Common myeloid progenitor, CD34-positive (primary cell): ENCODE results near the gene SEPTIN12.

Source experiments
- CTCF ChIA-PET: fragments of 350-600 bp; sonication (Branson Sonifier 250); formaldehyde crosslinking; loops from one replicate; lab custom pipeline; 2021; ENCODE audit warnings: antibody characterized with exemption; lab: Charles Lee
- POLR2A ChIA-PET: fragments of 350-600 bp; sonication (Branson Sonifier 250); formaldehyde crosslinking; loops from one replicate; lab custom pipeline; 2021; ENCODE audit warnings: antibody characterized with exemption; lab: Charles Lee
- DNase-seq, 3 donors: peaks; one replicate each; pipeline versions ENCODE4 v3.0.0 to v3.0.0-alpha.2; 2013
- H3K27ac ChIP-seq, 2 experiments: 1 replicate in 1 of 2; 2 replicates in 1 of 2; pipeline ENCODE4 v1.7.0; 2013; ENCODE audit warnings: inconsistent platforms in 2 of 2, low read length in 2 of 2, mild to moderate bottlenecking in 2 of 2, low read depth in 1 of 2, moderate library complexity in 1 of 2; ENCODE audit not compliant: severe bottlenecking in 2 of 2, insufficient read depth in 1 of 2, poor library complexity in 1 of 2
- H3K27me3 ChIP-seq, 5 experiments: replicated peaks in 2 of 5; 1 replicate in 3 of 5; 2 replicates in 2 of 5; pipeline versions ENCODE4 v1.6.1 to v1.7.0; 2013; ENCODE audit warnings: low read length in 4 of 5, mild to moderate bottlenecking in 2 of 5, moderate library complexity in 2 of 5, inconsistent platforms in 1 of 5; ENCODE audit not compliant: insufficient read depth in 5 of 5, control insufficient read depth in 4 of 5
- H3K36me3 ChIP-seq, 4 experiments: 1 replicate in 2 of 4; 2 replicates in 2 of 4; pipeline versions ENCODE4 v1.6.1 to v1.7.0; 2013; ENCODE audit warnings: low read length in 3 of 4, control low read depth in 1 of 4, mild to moderate bottlenecking in 1 of 4; ENCODE audit not compliant: control insufficient read depth in 4 of 4, insufficient read depth in 4 of 4
- H3K4me1 ChIP-seq, 4 experiments: 1 replicate in 3 of 4; 2 replicates in 1 of 4; pipeline versions ENCODE4 v1.6.1 to v1.7.1; 2013; ENCODE audit warnings: low read length in 3 of 4, mild to moderate bottlenecking in 3 of 4, control low read depth in 1 of 4, inconsistent platforms in 1 of 4, moderate library complexity in 1 of 4; ENCODE audit not compliant: control insufficient read depth in 4 of 4, insufficient read depth in 4 of 4; ENCODE audit errors: control extremely low read depth in 1 of 4
- H3K4me3 ChIP-seq, 7 experiments: 1 replicate in 4 of 7; 2 replicates in 3 of 7; pipeline versions ENCODE4 v1.5.1 to v1.7.0; 2013; ENCODE audit warnings: mild to moderate bottlenecking in 7 of 7, low read length in 6 of 7, moderate library complexity in 6 of 7, inconsistent platforms in 2 of 7, low read depth in 2 of 7, control low read depth in 1 of 7; ENCODE audit not compliant: insufficient read depth in 4 of 7, control insufficient read depth in 1 of 7; ENCODE audit errors: extremely low read depth in 1 of 7
- H3K9me3 ChIP-seq, 5 experiments: 1 replicate in 4 of 5; 2 replicates in 1 of 5; pipeline versions ENCODE4 v1.6.1 to v1.7.1; 2013; ENCODE audit warnings: low read length in 4 of 5, mild to moderate bottlenecking in 2 of 5, inconsistent platforms in 1 of 5, low read depth in 1 of 5, moderate library complexity in 1 of 5; ENCODE audit not compliant: control insufficient read depth in 4 of 5, insufficient read depth in 2 of 5; ENCODE audit errors: control extremely low read depth in 1 of 5
- WGBS: methylation state at CpG from one replicate; pipeline ENCODE4 v1.1.5; 2013; ENCODE audit not compliant: insufficient coverage; 5-methylcytosine and 5-hydroxymethylcytosine counted together

Gene SEPTIN12

GRCh38 chr16:4754865-4755264, 33.3 kb downstream of the SEPTIN12 start:
- WGBS: 97% methylated on average over 4 of the region's 4 CpGs
- H3K27me3 ChIP-seq: no peaks in the 10 kb centered on the region
- H3K27ac ChIP-seq: no peak overlapping the region
- ChIA-PET POLR2A (no interaction called here), CTCF (no interaction called here)
- H3K4me1 ChIP-seq: no peaks in the 10 kb centered on the region
- peaks cover 5 to 84% (median 56%) of the 10 kb centered on the region in 4 experiments for H3K36me3 ChIP-seq
- peaks cover 0 to 9% (median 4%) of the 10 kb centered on the region in 5 experiments for H3K9me3 ChIP-seq
- no peak for DNase-seq
- no peak overlapping the region for H3K4me3 ChIP-seq

- Histone ChIP-seq H3K9me3 (peaks cover 0 to 9% (median 4%) of the 10 kb centered on the region in 5 experiments), H3K4me1 (peaks cover 0 to 3% (median 0%) of the 10 kb centered on the region in 4 experiments), H3K4me3 (no peak overlapping the region), H3K27me3 (no peaks in the 10 kb centered on the region), H3K27ac (no peak overlapping the region), H3K36me3 (peaks cover 3 to 80% (median 52%) of the 10 kb centered on the region in 4 experiments)
- POLR2A ChIA-PET: no interaction called here
- WGBS: 98% methylated on average over 8 of the region's 11 CpGs
- no peak for DNase-seq
- CTCF ChIA-PET: interaction anchor here (0.6 kb wide), 1 partner anchor 9 kb away, joined by 3 read pairs; no protein-coding TSS in a partner anchor
These were observed 34.9 kb downstream of the SEPTIN12 start for GRCh38 chr16:4753227-4753626.

- Histone ChIP-seq H3K36me3 (peaks cover 3 to 75% (median 51%) of the 10 kb centered on the region in 4 experiments), H3K4me1 (peaks cover 0 to 6% (median 0%) of the 10 kb centered on the region in 4 experiments), H3K9me3 (peaks cover 0 to 9% (median 4%) of the 10 kb centered on the region in 5 experiments), H3K4me3 (no peak overlapping the region), H3K27ac (no peak overlapping the region), H3K27me3 (no peaks in the 10 kb centered on the region)
- no peak for DNase-seq
- WGBS: 97% methylated on average over 43 of the region's 44 CpGs
- POLR2A ChIA-PET: no interaction called here
- CTCF ChIA-PET: interaction anchor here (0.5 to 1.2 kb wide), 3 partner anchors 8 to 904 kb away, joined by 3 to 4 read pairs (median 3); no protein-coding TSS in a partner anchor
These were observed 35.6 kb downstream of the SEPTIN12 start for GRCh38 chr16:4752351-4753100.

- WGBS: 100% methylated on average over 7 of the region's 8 CpGs
- peaks cover 3 to 62% (median 47%) of the 10 kb centered on the region in 4 experiments for H3K36me3 ChIP-seq
- CTCF ChIA-PET: no interaction called here
These were observed 37.2 kb downstream of the SEPTIN12 start for GRCh38 chr16:4750896-4751295.

DNA sequence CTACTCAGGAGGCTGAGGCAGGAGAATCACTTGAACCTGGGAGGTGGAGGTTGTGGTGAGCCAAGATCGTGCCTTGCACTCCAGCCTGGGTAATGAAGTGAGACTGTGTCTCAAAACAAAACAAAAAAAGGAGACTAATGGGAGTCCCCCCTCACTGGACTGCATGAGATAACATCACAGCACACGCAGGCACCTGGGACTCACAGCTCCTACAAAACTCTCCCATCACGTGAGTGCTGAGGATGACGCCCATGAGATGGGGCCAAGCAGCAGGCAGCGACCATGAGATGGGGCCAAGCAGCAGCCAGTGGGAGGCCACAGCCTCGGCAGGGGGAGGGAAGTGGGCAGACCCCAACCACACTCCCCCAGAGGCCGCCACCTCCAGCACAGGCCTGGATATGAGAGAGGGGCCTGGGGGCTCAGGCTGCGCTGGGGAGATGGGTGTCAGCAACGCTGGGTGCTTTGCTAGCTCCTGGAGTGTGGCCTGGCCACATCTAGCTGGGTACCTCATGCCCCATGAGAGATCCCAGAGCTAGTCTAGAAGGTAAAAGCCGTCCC, 38.4 kb downstream of the SEPTIN12 start:
- Histone ChIP-seq H3K4me1 (peaks cover 0 to 8% (median 0%) of the 10 kb centered on the region in 4 experiments), H3K4me3 (no peak overlapping the region), H3K27me3 (no peaks in the 10 kb centered on the region), H3K27ac (no peak overlapping the region), H3K9me3 (peaks cover 0 to 1% (median under 1%) of the 10 kb centered on the region in 5 experiments), H3K36me3 (peaks cover 3 to 52% (median 41%) of the 10 kb centered on the region in 4 experiments)
- POLR2A ChIA-PET: no interaction called here
- WGBS: 89% methylated on average over 7 of the region's 10 CpGs
- no peak for DNase-seq
- CTCF ChIA-PET: interaction anchor here (0.7 to 1.0 kb wide), 2 partner anchors 15 to 16 kb away, joined by 3 to 5 read pairs; partner anchors contain the start of genes ANKS3 and DNAAF8

More at GRCh38 chr16:4750896-4751295, 37.2 kb downstream of the SEPTIN12 start:
- no peak for DNase-seq
- H3K4me1 ChIP-seq: peaks cover 0 to 8% (median 0%) of the 10 kb centered on the region in 4 experiments
- no peak overlapping the region for H3K27ac ChIP-seq
- H3K9me3 ChIP-seq: peaks cover 0 to 9% (median 4%) of the 10 kb centered on the region in 5 experiments
- H3K27me3 ChIP-seq: no peaks in the 10 kb centered on the region
- no peak overlapping the region for H3K4me3 ChIP-seq
- POLR2A ChIA-PET: no interaction called here

GRCh38 chr16:4748682-4749411, 39.3 kb downstream of the SEPTIN12 start:
- Histone ChIP-seq H3K9me3 (no peaks in the 10 kb centered on the region), H3K27ac (no peak overlapping the region), H3K4me3 (no peak overlapping the region), H3K4me1 (peaks cover 0 to 8% (median 0%) of the 10 kb centered on the region in 4 experiments), H3K36me3 (peaks cover 3 to 47% (median 37%) of the 10 kb centered on the region in 4 experiments), H3K27me3 (no peaks in the 10 kb centered on the region)
- ChIA-PET POLR2A (no interaction called here), CTCF (interaction anchor here (1.0 to 1.5 kb wide), 2 partner anchors 15 kb away, joined by 3 to 4 read pairs; partner anchors contain the start of genes ANKS3 and DNAAF8)
- WGBS: 98% methylated on average over 16 of the region's 16 CpGs
- no peak for DNase-seq
